K562 (cell line): Measurements from ENCODE around the gene SSH3. TPM values are rescaled to one million over a fixed set of nuclear protein-coding genes. Genes with fewer than 3 reads are reported as not detected.

Experiments
- ELF2 ChIP-seq: fragments of 250-450 bp; sonication (Bioruptor Pico); IDR thresholded peaks from 2 replicates; pipeline ENCODE4 v1.5.0; 2021; ENCODE audit warnings: mild to moderate bottlenecking
- HDAC1 ChIP-seq, 2 experiments: fragments of 450-650 bp; IDR thresholded peaks; 2 replicates each; pipeline ENCODE4 v1.6.1; 2016 to 2017; ENCODE audit warnings: inconsistent platforms in 1 of 2, mild to moderate bottlenecking in 1 of 2, moderate library complexity in 1 of 2
- NELFE ChIP-seq: IDR thresholded peaks from 2 replicates; pipeline ENCODE4 v1.6.1; 2011; ENCODE audit warnings: mild to moderate bottlenecking; ENCODE audit not compliant: insufficient read depth, insufficient read length
- NFE2 ChIP-seq: IDR thresholded peaks from 2 replicates; pipeline ENCODE4 v1.6.1; 2014; ENCODE audit warnings: antibody characterized with exemption, low read depth
- SMARCC2 ChIP-seq: fragments of 450-650 bp; IDR thresholded peaks from 2 replicates; pipeline ENCODE4 v1.6.1; 2017; ENCODE audit warnings: antibody characterized with exemption, moderate library complexity, mild to moderate bottlenecking, low read depth
- ZNF41 ChIP-seq: fragments of 250-450 bp; sonication (Bioruptor Pico); conservative IDR thresholded peaks from 2 replicates; pipeline ENCODE4 v1.4.0; 2020; ENCODE audit warnings: mild to moderate bottlenecking
- polyA plus RNA-seq, 8 experiments: library from polyadenylated mRNA; depleted of rRNA in 4 of 8; stranded (reverse) in 5 of 8; unstranded in 3 of 8; fragments of >200 nt; fragmentation: Nextera tagmentation in 2 of 8; fragmentation: Illumina TruSeq in 1 of 8; extraction: Ambion mirVana in 2 of 8; extraction: Trizol in 1 of 8; gene quantifications; 2 replicates each; pipeline versions ENCODE4 v1.2.1 to v1.2.3, GENCODE V29; 2011 to 2014; ENCODE audit warnings: inconsistent platforms in 1 of 8, missing spikeins in 1 of 8
- total RNA-seq, 7 experiments: library from RNA; depleted of rRNA in 6 of 7; stranded (reverse); fragments of >200 nt in 6 of 7; fragmentation: Illumina TruSeq in 2 of 7; extraction: Trizol in 2 of 7; gene quantifications; 2 replicates each; pipeline versions ENCODE4 v1.2.1 to v1.2.3, GENCODE V29; 2011 to 2021; ENCODE audit warnings: low replicate concordance in 1 of 7
- TF ChIP-seq, protein P1 (sequence below): fragments of 450-650 bp; IDR thresholded peaks from 2 replicates; pipeline ENCODE4 v1.6.1; 2016; ENCODE audit warnings: mild to moderate bottlenecking, moderate library complexity
- TF ChIP-seq, protein P2 (sequence below): fragments of 450-650 bp; IDR thresholded peaks from 2 replicates; pipeline ENCODE4 v1.6.1; 2016; ENCODE audit warnings: missing biosample characterization, missing genetic modification characterization
- TF ChIP-seq, protein P3 (sequence below): sonication (generic); formaldehyde crosslinking; IDR thresholded peaks from 2 replicates; pipeline ENCODE4 v1.9.0; 2022; ENCODE audit warnings: mild to moderate bottlenecking, missing genetic modification reagents
- TF ChIP-seq, protein P4 (sequence below): fragments of 250-450 bp; sonication (Bioruptor Pico); IDR thresholded peaks from 2 replicates; pipeline ENCODE4 v1.4.0; 2020; ENCODE audit warnings: mild to moderate bottlenecking, moderate library complexity

Gene SSH3
- total and polyA plus RNA-seq, 9 of the 15 experiments (the other 6 are each of a cell fraction or from before 2014, with no cell fraction given) = 0.07 to 1.0 (median 0.24) TPM; not detected in 3

DNA sequence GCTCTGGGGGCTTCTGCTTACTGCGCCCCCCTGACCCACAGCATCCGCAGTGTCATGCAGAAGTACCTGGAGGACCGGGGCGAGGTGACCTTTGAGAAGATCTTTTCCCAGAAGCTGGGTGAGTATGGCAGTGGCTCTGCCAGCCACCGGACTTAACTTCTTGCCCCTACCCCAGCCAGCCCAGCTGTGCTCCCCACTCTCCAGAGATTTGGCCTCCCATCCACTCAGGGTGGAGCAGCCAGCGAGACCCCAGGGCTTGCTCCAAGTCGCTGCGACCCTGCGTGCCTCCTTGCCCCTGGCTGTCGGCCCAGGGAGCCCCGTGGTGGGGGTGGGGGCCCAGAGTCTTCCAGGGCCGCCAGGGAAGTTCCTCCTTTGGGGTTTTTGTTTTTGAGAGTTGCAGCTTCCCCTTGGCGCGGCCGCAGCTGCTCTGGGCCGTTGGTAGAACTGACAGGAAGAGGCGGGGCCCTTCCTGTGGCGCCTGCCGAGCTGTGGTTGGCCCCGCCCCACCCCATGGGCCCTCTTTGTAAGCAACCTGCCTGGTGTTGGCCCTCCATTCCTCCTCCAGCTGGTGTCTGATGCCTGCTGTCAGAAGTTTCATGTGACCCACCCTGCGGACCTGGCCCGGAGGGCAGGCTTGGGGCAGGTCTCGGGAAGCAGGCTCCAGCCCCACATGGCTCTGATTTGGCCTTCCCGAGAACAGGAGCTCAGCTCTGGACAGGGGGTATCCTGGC, 25.9 kb upstream of the SSH3 start (continued):
- TF ChIP-seq, protein P1, sequence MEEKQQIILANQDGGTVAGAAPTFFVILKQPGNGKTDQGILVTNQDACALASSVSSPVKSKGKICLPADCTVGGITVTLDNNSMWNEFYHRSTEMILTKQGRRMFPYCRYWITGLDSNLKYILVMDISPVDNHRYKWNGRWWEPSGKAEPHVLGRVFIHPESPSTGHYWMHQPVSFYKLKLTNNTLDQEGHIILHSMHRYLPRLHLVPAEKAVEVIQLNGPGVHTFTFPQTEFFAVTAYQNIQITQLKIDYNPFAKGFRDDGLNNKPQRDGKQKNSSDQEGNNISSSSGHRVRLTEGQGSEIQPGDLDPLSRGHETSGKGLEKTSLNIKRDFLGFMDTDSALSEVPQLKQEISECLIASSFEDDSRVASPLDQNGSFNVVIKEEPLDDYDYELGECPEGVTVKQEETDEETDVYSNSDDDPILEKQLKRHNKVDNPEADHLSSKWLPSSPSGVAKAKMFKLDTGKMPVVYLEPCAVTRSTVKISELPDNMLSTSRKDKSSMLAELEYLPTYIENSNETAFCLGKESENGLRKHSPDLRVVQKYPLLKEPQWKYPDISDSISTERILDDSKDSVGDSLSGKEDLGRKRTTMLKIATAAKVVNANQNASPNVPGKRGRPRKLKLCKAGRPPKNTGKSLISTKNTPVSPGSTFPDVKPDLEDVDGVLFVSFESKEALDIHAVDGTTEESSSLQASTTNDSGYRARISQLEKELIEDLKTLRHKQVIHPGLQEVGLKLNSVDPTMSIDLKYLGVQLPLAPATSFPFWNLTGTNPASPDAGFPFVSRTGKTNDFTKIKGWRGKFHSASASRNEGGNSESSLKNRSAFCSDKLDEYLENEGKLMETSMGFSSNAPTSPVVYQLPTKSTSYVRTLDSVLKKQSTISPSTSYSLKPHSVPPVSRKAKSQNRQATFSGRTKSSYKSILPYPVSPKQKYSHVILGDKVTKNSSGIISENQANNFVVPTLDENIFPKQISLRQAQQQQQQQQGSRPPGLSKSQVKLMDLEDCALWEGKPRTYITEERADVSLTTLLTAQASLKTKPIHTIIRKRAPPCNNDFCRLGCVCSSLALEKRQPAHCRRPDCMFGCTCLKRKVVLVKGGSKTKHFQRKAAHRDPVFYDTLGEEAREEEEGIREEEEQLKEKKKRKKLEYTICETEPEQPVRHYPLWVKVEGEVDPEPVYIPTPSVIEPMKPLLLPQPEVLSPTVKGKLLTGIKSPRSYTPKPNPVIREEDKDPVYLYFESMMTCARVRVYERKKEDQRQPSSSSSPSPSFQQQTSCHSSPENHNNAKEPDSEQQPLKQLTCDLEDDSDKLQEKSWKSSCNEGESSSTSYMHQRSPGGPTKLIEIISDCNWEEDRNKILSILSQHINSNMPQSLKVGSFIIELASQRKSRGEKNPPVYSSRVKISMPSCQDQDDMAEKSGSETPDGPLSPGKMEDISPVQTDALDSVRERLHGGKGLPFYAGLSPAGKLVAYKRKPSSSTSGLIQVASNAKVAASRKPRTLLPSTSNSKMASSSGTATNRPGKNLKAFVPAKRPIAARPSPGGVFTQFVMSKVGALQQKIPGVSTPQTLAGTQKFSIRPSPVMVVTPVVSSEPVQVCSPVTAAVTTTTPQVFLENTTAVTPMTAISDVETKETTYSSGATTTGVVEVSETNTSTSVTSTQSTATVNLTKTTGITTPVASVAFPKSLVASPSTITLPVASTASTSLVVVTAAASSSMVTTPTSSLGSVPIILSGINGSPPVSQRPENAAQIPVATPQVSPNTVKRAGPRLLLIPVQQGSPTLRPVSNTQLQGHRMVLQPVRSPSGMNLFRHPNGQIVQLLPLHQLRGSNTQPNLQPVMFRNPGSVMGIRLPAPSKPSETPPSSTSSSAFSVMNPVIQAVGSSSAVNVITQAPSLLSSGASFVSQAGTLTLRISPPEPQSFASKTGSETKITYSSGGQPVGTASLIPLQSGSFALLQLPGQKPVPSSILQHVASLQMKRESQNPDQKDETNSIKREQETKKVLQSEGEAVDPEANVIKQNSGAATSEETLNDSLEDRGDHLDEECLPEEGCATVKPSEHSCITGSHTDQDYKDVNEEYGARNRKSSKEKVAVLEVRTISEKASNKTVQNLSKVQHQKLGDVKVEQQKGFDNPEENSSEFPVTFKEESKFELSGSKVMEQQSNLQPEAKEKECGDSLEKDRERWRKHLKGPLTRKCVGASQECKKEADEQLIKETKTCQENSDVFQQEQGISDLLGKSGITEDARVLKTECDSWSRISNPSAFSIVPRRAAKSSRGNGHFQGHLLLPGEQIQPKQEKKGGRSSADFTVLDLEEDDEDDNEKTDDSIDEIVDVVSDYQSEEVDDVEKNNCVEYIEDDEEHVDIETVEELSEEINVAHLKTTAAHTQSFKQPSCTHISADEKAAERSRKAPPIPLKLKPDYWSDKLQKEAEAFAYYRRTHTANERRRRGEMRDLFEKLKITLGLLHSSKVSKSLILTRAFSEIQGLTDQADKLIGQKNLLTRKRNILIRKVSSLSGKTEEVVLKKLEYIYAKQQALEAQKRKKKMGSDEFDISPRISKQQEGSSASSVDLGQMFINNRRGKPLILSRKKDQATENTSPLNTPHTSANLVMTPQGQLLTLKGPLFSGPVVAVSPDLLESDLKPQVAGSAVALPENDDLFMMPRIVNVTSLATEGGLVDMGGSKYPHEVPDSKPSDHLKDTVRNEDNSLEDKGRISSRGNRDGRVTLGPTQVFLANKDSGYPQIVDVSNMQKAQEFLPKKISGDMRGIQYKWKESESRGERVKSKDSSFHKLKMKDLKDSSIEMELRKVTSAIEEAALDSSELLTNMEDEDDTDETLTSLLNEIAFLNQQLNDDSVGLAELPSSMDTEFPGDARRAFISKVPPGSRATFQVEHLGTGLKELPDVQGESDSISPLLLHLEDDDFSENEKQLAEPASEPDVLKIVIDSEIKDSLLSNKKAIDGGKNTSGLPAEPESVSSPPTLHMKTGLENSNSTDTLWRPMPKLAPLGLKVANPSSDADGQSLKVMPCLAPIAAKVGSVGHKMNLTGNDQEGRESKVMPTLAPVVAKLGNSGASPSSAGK = no peak
- TF ChIP-seq SMARCC2 = no peak
- TF ChIP-seq, protein P2, sequence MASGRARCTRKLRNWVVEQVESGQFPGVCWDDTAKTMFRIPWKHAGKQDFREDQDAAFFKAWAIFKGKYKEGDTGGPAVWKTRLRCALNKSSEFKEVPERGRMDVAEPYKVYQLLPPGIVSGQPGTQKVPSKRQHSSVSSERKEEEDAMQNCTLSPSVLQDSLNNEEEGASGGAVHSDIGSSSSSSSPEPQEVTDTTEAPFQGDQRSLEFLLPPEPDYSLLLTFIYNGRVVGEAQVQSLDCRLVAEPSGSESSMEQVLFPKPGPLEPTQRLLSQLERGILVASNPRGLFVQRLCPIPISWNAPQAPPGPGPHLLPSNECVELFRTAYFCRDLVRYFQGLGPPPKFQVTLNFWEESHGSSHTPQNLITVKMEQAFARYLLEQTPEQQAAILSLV (tag) = 0 out of 2 replicates have a peak, but pooled peaks have one; percentile 10
- TF ChIP-seq ZNF41 (CRISPR knock-in tag) = peak; percentile 45; the same call in 1 of the 2 replicates
- TF ChIP-seq, protein P3, sequence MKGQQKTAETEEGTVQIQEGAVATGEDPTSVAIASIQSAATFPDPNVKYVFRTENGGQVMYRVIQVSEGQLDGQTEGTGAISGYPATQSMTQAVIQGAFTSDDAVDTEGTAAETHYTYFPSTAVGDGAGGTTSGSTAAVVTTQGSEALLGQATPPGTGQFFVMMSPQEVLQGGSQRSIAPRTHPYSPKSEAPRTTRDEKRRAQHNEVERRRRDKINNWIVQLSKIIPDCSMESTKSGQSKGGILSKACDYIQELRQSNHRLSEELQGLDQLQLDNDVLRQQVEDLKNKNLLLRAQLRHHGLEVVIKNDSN = 0 out of 2 replicates have a peak, but pooled peaks have one; percentile 37
- TF ChIP-seq HDAC1 (IDR thresholded peaks at IDR 0.05) = peak in 1 of 2 experiments; percentile 64; a peak in 2 of 4 replicates
- TF ChIP-seq ELF2 = peak; percentile 81
- TF ChIP-seq, protein P4, sequence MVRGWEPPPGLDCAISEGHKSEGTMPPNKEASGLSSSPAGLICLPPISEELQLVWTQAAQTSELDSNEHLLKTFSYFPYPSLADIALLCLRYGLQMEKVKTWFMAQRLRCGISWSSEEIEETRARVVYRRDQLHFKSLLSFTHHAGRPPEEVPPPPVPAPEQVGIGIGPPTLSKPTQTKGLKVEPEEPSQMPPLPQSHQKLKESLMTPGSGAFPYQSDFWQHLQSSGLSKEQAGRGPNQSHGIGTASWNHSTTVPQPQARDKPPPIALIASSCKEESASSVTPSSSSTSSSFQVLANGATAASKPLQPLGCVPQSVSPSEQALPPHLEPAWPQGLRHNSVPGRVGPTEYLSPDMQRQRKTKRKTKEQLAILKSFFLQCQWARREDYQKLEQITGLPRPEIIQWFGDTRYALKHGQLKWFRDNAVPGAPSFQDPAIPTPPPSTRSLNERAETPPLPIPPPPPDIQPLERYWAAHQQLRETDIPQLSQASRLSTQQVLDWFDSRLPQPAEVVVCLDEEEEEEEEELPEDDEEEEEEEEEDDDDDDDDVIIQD (CRISPR knock-in tag) = peak; percentile 78; the same call in 1 of the 2 replicates
- no peak for TF ChIP-seq NFE2
- TF ChIP-seq NELFE = no peak
